MM.1S (cell line): ENCODE measurements around the gene FAF2.

Experiments used
- DNase-seq: peaks from one replicate; pipeline ENCODE4 v3.0.0-alpha.2; 2015
- H2AFZ ChIP-seq: fragments of 300-600 bp; sonication (generic); 2 replicates; pipeline ENCODE4 v1.6.0; 2016; ENCODE audit warnings: antibody characterized with exemption, low read length
- H3F3A ChIP-seq: fragments of 300-600 bp; sonication (generic); 2 replicates; pipeline ENCODE4 v1.6.1; 2016; ENCODE audit warnings: mild to moderate bottlenecking, antibody characterized with exemption, low read length, moderate library complexity, mixed read lengths; ENCODE audit not compliant: insufficient read depth
- H3K27ac ChIP-seq: fragments of 300-600 bp; sonication (generic); 2 replicates; pipeline ENCODE4 v1.5.1; 2016; ENCODE audit warnings: mild to moderate bottlenecking, low read length
- H3K27me3 ChIP-seq: fragments of 300-600 bp; sonication (generic); replicated peaks from 2 replicates; pipeline ENCODE4 v1.6.0; 2016; ENCODE audit warnings: low read length; ENCODE audit not compliant: insufficient read depth
- H3K36me3 ChIP-seq: fragments of 300-600 bp; sonication (generic); replicated peaks from 2 replicates; pipeline ENCODE4 v1.6.1; 2016; ENCODE audit warnings: mild to moderate bottlenecking, low read length, mixed read lengths; ENCODE audit not compliant: insufficient read depth
- H3K4me1 ChIP-seq: fragments of 300-600 bp; sonication (generic); 2 replicates; pipeline ENCODE4 v1.6.1; 2016; ENCODE audit warnings: low read length, mixed read lengths
- H3K4me2 ChIP-seq: fragments of 300-600 bp; sonication (generic); 2 replicates; pipeline ENCODE4 v1.6.0; 2016; ENCODE audit warnings: low read depth, low read length
- H3K4me3 ChIP-seq: fragments of 300-600 bp; sonication (generic); 2 replicates; pipeline ENCODE4 v1.5.1; 2016; ENCODE audit warnings: low read length, mixed read lengths
- H3K79me2 ChIP-seq: fragments of 300-600 bp; sonication (generic); 2 replicates; pipeline ENCODE4 v1.6.1; 2016; ENCODE audit warnings: mixed run types, low read length, mixed read lengths
- H3K9ac ChIP-seq: fragments of 300-600 bp; sonication (generic); 2 replicates; pipeline ENCODE4 v1.6.1; 2016; ENCODE audit warnings: low read length, mixed read lengths
- H3K9me2 ChIP-seq: fragments of 300-600 bp; sonication (generic); replicated peaks from 2 replicates; pipeline ENCODE4 v1.6.1; 2016; ENCODE audit warnings: mild to moderate bottlenecking, low read length, mixed read lengths; ENCODE audit not compliant: insufficient read depth
- H3K9me3 ChIP-seq: fragments of 300-600 bp; sonication (generic); replicated peaks from 2 replicates; pipeline ENCODE4 v1.6.1; 2016; ENCODE audit warnings: mild to moderate bottlenecking, low read length, mixed read lengths; ENCODE audit not compliant: insufficient read depth
- H4K20me1 ChIP-seq: fragments of 300-600 bp; sonication (generic); 2 replicates; pipeline ENCODE4 v1.6.1; 2016; ENCODE audit warnings: mild to moderate bottlenecking, low read length, moderate library complexity, mixed read lengths; ENCODE audit not compliant: insufficient read depth
- EZH2 ChIP-seq: fragments of 300-600 bp; sonication (generic); optimal IDR thresholded peaks from 2 replicates; pipeline ENCODE3; 2017; ENCODE audit warnings: low read depth, mild to moderate bottlenecking, antibody characterized with exemption, low read length, mixed read lengths
- EZH2phosphoT487 ChIP-seq: fragments of 300-600 bp; sonication (generic); IDR thresholded peaks from 2 replicates; pipeline ENCODE4 v1.6.1; 2018; ENCODE audit warnings: antibody characterized with exemption, low read length
- TF ChIP-seq, protein P1 (sequence below): fragments of 300-600 bp; sonication (generic); IDR thresholded peaks from 2 replicates; pipeline ENCODE4 v1.5.1; 2016; ENCODE audit warnings: antibody characterized with exemption, low read length, mixed read lengths

FAF2 gene

GRCh38 chr5:176412517-176413254, 35.5 kb upstream of the FAF2 start:
- H3K9me3 ChIP-seq = no peaks in the 10 kb centered on the region
- no peak for DNase-seq
- no peak overlapping the region for H3K27ac ChIP-seq
- H3K79me2 ChIP-seq = peaks cover 47% of the 10 kb centered on the region
- no peak overlapping the region for H2AFZ ChIP-seq
- no peak overlapping the region for H3K4me2 ChIP-seq
- H3F3A ChIP-seq = peaks cover 3% of the 10 kb centered on the region
- no peaks in the 10 kb centered on the region for H3K9me2 ChIP-seq
- H3K4me1 ChIP-seq = peaks cover 22% of the 10 kb centered on the region
- no peaks in the 10 kb centered on the region for H3K27me3 ChIP-seq
- TF ChIP-seq, protein P1, sequence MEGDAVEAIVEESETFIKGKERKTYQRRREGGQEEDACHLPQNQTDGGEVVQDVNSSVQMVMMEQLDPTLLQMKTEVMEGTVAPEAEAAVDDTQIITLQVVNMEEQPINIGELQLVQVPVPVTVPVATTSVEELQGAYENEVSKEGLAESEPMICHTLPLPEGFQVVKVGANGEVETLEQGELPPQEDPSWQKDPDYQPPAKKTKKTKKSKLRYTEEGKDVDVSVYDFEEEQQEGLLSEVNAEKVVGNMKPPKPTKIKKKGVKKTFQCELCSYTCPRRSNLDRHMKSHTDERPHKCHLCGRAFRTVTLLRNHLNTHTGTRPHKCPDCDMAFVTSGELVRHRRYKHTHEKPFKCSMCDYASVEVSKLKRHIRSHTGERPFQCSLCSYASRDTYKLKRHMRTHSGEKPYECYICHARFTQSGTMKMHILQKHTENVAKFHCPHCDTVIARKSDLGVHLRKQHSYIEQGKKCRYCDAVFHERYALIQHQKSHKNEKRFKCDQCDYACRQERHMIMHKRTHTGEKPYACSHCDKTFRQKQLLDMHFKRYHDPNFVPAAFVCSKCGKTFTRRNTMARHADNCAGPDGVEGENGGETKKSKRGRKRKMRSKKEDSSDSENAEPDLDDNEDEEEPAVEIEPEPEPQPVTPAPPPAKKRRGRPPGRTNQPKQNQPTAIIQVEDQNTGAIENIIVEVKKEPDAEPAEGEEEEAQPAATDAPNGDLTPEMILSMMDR = no peak
- no peak for TF ChIP-seq EZH2
- TF ChIP-seq EZH2phosphoT487 = no peak
- H4K20me1 ChIP-seq = no peaks in the 10 kb centered on the region
- H3K36me3 ChIP-seq = no peaks in the 10 kb centered on the region; the same call in 1 of the 2 replicates
- H3K4me3 ChIP-seq = no peak overlapping the region
- no peak overlapping the region for H3K9ac ChIP-seq

DNA sequence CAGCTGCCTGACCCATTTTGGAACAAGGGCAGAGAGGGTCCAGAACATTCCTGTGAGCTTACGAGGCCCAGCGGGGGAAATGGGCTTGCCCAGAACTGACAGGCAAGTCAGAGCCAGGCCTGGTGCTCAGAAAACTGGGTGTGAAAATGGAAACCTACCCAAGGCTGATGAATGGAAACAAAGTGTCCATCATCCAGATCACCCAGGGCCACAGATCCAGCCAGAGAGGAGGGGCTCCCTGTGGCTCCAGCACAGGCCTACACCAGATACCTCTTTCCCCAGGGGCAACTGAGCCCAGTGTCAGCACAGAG, 35.0 kb upstream of the FAF2 start:
- no peaks in the 10 kb centered on the region for H3K27me3 ChIP-seq
- H3K27ac ChIP-seq = no peak overlapping the region
- H3F3A ChIP-seq = no peaks in the 10 kb centered on the region
- H3K4me2 ChIP-seq = no peak overlapping the region
- no peaks in the 10 kb centered on the region for H3K9me3 ChIP-seq
- TF ChIP-seq EZH2phosphoT487 (no peak), EZH2 (no peak)
- TF ChIP-seq, protein P1 = no peak
- peaks cover 47% of the 10 kb centered on the region for H3K79me2 ChIP-seq
- no peaks in the 10 kb centered on the region; the same call in 1 of the 2 replicates for H3K36me3 ChIP-seq
- peaks cover 18% of the 10 kb centered on the region for H3K4me1 ChIP-seq
- H2AFZ ChIP-seq = no peak overlapping the region
- no peak for DNase-seq
- H4K20me1 ChIP-seq = no peaks in the 10 kb centered on the region
- H3K4me3 ChIP-seq = no peak overlapping the region
- H3K9ac ChIP-seq = no peak overlapping the region
- H3K9me2 ChIP-seq = no peaks in the 10 kb centered on the region

DNA sequence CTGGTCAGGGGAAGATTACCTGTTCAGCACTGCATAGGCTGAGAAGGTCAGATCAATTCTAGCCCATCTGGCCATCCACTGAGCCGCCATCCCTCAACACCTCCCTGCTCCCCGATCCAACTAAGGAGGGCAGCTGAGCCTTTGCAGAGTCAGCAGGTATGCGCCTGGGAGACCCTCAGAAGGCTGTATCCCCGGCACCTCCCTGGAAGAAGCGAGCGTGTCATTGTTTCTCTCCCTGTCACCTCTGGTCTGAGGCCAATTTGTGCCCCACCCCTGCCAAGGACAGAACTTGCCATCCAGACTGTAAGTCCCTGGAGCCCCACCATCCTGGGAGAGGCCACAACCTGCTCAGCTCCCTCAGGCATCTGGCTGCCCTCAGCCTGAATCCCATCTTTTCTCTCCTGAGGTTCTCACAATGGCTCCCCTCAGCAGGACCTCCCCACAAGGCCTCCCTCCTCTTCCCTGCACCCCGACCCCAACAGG, 34.4 kb upstream of the FAF2 start:
- Histone ChIP-seq H2AFZ (no peak overlapping the region), H3K4me3 (no peak overlapping the region), H3K4me1 (peaks cover 18% of the 10 kb centered on the region), H3K9ac (no peak overlapping the region), H3K79me2 (peaks cover 47% of the 10 kb centered on the region), H3K9me3 (no peaks in the 10 kb centered on the region), H3K27me3 (no peaks in the 10 kb centered on the region), H3F3A (no peaks in the 10 kb centered on the region), H3K4me2 (no peak overlapping the region), H3K36me3 (no peaks in the 10 kb centered on the region; the same call in 1 of the 2 replicates), H3K27ac (no peak overlapping the region), H4K20me1 (no peaks in the 10 kb centered on the region), H3K9me2 (no peaks in the 10 kb centered on the region)
- TF ChIP-seq, protein P1 = no peak
- TF ChIP-seq EZH2 (no peak), EZH2phosphoT487 (no peak)
- no peak for DNase-seq
